NCI-H82 (cell line): ENCODE results near the gene LPO.
A peak's percentile ranks its signal among the peaks of the same experiment; 100 is the strongest.

Experiments used
- DNase-seq: peaks from one replicate; lab custom pipeline; 2025; lab: John Stamatoyannopoulos, UW

The LPO gene

DNA sequence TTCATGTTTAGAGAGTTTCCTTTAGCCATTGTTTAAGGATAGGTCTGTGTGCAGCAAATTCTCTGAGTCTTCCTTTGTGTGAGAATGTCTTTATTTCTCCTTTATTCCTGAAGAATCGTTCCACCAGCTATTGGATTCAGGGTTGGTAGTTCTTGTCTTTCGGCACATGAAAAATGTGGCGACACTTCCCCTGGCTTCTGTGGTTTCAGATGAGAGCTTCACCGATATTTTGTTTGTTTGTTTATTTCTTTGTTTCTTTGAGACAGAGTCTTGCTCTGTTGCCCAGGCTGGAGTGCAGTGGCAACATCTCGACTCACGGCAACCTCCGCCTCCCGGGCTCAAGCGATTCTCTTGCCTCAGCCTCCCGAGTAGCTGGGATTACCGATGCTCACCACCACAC lies 23.8 kb downstream of the LPO start:
- no peak for DNase-seq

GRCh38 chr17:58263773-58264172 lies 25.4 kb downstream of the LPO start:
- DNase-seq = no peak

- DNase-seq = no peak
Measured at GRCh38 chr17:58264407-58265103, 26.2 kb downstream of the LPO start.

DNA sequence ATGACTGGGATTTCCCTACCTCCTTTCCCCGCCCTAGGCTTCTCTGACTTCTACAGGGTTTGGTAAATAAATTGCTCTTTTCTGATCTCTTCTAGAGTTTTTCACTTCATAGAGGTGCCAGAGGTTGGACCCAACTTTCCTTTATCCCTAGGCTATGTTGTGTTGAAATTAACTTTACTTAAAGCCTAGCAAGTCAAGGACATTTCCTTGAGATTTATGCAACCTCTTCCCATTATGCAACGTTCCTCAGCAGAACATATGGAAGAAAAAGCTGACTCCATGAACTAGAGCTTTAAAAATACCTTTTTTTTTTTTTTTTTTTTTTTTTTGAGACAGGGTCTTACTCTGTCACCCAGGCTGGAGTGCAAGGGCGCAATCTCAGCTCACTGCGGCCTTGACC lies 26.9 kb downstream of the LPO start:
- DNase-seq = no peak

DNA sequence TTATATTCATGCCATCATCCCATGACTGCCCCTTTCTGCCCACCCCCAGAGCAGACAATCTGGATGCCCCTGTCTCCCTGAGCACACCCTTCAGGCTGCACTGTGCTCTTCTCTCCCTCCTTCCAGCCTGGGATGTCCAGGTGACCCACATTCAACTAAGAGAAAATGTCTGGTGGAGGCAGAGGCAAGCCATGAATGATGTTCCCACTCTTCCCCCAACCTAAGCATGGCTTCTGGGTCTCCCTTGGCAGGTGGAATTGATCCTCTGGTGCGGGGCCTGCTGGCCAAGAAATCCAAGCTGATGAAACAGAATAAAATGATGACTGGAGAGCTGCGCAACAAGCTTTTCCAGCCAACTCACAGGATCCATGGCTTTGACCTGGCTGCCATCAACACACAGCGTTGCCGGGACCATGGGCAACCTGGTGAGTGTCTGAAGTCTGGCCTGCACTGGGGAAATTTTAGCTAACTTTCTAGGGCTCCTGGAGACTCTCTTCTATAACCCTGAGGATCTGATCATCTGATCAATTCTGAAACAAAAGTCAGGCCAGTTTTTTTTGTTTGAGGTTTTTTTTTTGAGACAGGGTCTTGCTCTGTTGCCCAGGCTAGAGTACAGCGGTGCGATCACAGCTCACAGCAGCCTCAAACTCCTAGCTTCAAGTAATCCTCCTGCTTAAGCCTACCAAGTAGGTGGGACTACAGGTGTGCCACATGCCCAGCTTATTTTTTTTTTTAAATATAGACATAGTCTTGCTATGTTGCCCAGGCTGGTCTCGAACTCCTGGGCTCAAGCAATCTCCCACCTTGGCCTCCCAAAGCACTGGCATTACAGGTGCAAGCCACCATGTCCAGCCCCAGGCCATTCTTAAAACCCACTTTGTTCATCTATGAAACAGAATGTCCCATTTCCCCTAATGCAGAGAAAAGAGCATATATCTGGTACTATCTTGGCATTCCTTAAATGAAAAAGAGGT lies 27.8 kb downstream of the LPO start:
- no peak for DNase-seq

- no peak for DNase-seq
Measured at GRCh38 chr17:58267347-58268324, 29.3 kb downstream of the LPO start.

GRCh38 chr17:58268326-58268725 lies 29.9 kb downstream of the LPO start:
- no peak for DNase-seq

- DNase-seq = no peak
Measured at GRCh38 chr17:58268774-58269556, 30.6 kb downstream of the LPO start.

DNA sequence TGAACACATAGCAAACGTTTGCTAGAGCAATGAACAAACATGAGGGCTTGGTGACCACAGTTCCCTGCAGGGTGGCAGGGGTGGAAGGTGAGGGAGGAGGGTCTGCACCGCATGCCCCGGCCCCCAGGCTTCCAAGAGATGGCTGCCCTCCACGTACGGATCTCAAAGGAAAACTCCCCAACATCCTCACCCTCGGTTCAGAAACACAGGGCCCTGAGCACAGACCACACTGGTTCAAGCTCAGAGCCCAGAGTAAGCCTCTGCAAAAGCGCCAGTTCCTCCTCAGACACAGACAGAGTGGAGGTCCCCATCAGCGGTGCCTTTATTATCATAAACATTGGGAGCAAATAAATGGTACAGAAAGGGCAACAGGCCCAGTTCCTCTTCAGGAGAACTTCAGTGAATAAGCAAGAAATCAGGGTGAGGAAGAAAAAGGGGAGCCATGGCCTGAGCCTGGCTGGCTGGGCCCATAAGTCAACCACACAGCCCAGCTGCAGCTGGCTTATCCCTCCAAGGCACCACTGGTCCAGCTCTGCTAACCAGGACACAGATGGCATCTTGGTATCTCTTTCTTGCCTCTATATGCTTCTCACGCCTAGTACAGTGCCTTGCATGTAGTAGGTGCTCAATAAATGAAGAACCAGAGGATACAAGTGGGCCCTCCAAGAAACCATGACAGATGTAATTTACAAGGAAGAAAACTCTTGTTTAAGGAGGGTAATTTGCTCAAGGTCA lies 31.3 kb downstream of the LPO start:
- DNase-seq = no peak

DNA sequence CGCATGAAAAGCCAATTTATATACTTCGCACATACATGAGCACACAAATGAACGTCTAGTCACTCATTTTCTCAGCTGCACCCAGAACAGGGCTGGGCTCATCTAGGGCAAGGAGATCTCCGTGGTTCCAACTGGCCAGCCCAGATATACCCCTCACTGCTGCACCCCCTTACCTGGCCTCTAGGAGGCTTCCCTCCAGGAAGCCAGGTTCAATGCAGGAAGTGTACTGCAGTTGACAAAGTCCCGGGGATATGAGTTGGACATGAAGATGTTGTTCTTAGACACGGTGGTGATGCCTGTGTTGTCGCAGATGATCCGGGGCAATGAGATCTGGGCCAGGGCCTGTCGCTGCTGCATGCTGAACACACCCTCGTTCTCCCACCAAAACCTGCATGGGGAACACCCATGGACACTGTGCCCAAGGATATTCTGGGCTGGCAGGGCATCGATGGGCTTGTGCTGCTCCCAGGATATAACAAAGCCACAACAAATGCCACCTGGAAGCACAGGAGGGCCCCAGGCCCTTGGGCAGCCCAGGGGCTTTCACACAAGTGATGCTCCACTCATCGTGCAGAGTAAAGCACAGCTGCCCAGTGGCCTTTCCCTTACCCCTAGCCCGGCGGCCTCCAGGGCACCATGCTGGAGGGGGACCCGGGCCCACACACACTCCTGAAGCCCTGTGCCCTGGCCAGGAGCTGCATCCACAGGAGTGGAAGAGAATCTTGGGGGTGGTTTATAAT lies 32.3 kb downstream of the LPO start:
- no peak for DNase-seq

DNA sequence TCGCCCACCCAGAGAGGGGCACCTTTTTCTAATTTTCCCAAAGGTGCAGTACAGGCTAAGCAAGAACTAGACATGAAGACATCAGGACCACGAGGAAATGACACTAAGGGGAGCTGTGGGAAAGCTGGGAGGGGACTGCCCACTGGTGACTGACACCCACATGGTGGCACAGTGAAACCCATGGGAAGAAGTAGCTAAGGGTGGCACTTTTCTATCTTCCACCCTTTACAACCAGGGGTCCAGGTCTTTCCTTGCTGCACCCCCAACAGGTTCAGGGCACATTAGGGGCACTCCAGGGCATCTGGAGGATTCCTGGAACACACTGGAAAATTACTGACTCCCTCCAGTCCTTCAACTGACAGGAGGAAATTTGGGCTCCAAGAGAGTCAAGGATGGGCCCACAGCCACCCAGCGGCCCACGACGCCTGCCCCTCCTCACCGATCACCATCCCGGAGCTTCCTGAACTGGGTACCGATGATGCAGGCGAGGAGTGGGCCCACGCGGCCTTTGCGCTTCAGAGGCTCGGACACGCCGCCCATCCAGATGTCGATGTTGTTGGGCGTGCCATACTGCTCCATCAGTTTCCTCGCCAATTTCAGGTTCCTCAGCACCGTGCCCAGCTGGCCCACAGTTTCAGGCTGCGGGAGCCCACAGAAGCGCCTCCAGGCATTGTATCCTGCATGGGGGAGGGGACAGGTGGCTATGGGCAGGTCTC lies 33.0 kb downstream of the LPO start:
- no peak for DNase-seq

DNA sequence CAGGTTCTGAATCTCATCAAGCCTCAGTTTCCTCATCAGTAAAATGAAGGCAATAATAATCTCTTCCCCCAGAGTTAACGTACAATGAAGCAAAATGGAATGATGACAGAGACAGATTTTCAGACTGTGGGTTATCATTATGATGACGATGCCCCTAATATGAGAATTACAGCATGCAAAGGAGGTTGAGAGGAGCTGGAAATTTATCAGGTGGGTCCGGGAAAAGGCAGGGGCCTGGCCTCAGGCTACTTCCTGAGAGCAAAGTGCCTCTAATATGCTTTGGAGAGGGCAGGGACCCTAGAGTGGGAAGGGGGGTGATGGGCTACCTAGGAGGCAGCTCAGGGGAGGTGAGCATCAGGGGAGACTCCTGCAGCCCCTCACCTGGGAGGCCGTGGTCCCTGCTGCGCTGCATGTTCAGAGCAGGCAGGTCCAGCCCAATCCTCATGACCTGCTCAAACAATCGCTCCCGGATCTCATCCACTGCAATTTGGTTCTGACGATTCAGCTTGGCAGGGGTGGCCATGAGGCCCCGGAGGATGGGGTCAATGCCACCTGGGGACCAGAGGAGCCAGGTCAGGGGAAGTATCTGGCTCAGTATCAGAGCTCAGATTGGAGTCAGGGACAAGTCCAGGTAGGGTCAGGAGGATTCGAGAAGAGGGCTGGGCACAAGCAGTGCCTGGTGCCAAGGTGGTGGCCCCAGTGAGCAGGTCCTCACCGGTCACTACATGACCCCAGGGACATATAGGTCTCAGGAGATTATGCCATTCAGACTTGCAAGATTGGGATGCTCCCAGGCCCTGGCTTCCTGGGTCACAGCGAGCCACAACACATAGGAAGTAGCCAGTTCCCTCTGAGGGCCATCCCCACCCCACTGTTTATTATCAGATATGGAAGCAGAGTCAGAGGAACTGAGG lies 34.2 kb downstream of the LPO start:
- no peak for DNase-seq

DNA sequence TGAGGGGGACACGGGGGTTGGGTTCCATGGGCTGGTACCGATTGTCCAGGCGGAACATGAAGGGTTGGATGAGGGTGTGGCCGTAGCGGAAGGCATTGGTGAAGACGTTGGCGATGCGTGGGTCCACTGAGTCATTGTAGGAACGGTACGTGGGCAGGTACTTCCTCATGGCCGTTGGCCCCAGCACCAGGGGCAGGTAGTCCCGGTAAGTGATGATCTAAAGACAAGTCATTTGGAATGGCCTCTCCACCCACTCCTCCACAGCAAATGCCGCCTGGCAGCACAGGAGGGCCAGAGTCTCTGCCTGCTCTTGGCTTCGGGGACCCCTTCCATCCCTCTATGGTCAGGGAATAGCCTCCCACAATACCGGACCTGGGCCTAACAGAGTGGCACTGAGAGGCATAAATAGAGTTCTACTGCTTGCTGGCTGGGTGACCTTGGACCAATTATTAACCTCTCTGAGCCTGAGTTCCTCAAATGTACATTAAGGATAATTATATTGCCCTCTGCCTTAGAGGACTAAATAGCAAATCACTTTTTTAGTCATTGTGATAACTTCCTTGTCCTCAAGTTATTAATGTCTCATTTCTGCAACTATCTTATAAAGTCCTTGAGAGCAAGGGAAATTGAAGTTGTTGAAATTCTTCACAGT lies 35.2 kb downstream of the LPO start:
- DNase-seq = no peak

GRCh38 chr17:58275417-58275816 lies 37.0 kb downstream of the LPO start:
- DNase-seq = no peak

GRCh38 chr17:58276423-58276822 lies 38.0 kb downstream of the LPO start:
- DNase-seq = no peak

DNA sequence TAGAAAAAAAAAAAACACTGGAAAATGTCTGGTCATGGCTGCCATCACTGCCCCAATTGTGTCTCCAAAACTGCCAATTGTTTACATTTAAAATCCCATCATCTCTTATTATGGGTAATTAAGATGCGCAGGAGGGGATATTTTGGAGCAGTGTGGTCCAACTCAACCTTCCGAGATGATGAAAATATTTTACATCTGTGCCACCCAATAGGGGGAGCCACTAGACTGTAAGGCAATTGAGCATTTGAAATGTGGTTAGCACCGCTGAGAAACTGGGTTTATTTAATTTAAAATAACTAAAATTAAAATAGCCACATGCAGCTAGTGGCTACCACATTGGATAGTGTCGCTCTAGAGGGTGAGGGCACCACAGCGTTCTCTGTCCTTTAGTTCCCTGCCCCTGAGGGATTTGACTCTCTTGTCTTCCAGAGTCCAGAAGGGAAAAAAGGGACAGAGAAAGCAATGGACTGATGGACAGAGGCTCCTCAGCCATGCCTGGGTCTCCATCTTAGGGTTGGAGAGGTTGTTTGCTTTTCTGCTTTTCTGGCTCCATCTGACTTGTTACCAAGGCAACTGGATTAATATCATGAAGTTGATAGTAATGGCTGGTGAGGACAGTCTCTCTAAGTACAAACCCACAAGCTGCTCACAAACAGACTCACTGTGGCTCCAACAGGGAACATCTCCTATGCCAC lies 38.9 kb downstream of the LPO start:
- DNase-seq = peak; percentile 67
